Nephron progenitor cell (in vitro differentiated cells): ENCODE results near the gene MAP3K12.
"Not testable (repeated sequence)": the region's sequence is repeated elsewhere in the genome, so short reads cannot be mapped to it uniquely, and the experiment has no call there.

Experiments
- DNase-seq: peaks from one replicate; pipeline ENCODE4 v3.0.0; 2021
- H3K27ac Mint-ChIP-seq: 2 replicates; pipeline ENCODE4 v1.8.0; 2021; ENCODE audit warnings: mild to moderate bottlenecking, moderate library complexity, mixed read lengths
- H3K27me3 Mint-ChIP-seq: 2 replicates; pipeline ENCODE4 v1.8.0; 2021; ENCODE audit warnings: mild to moderate bottlenecking, low read depth, mixed read lengths; ENCODE audit not compliant: poor library complexity
- H3K36me3 Mint-ChIP-seq: 2 replicates; pipeline ENCODE4 v1.8.0; 2021; ENCODE audit warnings: low read depth, mixed read lengths
- H3K4me1 Mint-ChIP-seq: 2 replicates; pipeline ENCODE4 v1.8.0; 2021; ENCODE audit warnings: mixed read lengths
- H3K4me3 Mint-ChIP-seq: 2 replicates; pipeline ENCODE4 v1.8.0; 2021; ENCODE audit warnings: mild to moderate bottlenecking, moderate library complexity, mixed read lengths
- H3K9me3 Mint-ChIP-seq: 2 replicates; pipeline ENCODE4 v1.8.0; 2021; ENCODE audit warnings: mild to moderate bottlenecking, moderate library complexity, mixed read lengths
- TF ChIP-seq, protein P1 (sequence below): fragments of 200-600 bp; sonication (generic); IDR thresholded peaks from 2 replicates; pipeline ENCODE4 v1.5.0; 2021; ENCODE audit warnings: antibody characterized with exemption

The MAP3K12 gene

DNA sequence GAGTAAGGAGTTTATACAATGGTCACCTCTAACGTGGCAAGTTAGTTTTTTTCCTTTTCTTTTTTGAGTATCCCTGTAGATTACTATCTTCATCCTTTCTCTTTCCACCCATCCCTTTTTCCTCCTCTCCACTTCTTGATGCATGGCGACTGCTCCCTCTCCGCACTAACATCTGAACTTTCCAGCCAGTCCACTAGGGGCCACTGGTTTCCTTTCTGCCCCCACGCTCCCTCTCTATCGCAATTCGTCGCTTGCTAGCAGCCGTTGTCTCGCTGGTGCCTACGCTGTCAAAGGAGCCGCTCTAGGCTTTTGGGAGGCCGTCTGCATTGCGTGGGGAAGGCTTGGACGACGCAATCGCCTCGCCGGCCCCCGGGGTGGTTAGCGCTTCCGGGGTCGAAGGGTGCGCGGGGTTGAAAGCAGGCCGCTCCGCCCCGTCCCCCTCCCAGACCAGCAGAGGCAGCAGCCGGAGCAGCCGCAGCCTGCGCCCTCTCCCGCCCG lies 47.5 kb downstream of the MAP3K12 start, which contains the start of gene PCBP2:
TSS of gene PCBP2 (plus strand) at position 442 of the 498 bp plus-strand sequence. CDS start 2,699 bp downstream, outside the sequence.
- peak; percentile 95 for DNase-seq
- no peaks in the 10 kb centered on the region for H3K27me3 Mint-ChIP-seq
- no peaks in the 10 kb centered on the region for H3K9me3 Mint-ChIP-seq
- peak within 1 kb of the TSS; percentile 100 for H3K27ac Mint-ChIP-seq
- peaks cover 42% of the 10 kb centered on the region for H3K4me1 Mint-ChIP-seq
- peaks cover 52% of the 10 kb centered on the region for H3K36me3 Mint-ChIP-seq
- peak within 1 kb of the TSS; percentile 97 for H3K4me3 Mint-ChIP-seq
- TF ChIP-seq, protein P1, sequence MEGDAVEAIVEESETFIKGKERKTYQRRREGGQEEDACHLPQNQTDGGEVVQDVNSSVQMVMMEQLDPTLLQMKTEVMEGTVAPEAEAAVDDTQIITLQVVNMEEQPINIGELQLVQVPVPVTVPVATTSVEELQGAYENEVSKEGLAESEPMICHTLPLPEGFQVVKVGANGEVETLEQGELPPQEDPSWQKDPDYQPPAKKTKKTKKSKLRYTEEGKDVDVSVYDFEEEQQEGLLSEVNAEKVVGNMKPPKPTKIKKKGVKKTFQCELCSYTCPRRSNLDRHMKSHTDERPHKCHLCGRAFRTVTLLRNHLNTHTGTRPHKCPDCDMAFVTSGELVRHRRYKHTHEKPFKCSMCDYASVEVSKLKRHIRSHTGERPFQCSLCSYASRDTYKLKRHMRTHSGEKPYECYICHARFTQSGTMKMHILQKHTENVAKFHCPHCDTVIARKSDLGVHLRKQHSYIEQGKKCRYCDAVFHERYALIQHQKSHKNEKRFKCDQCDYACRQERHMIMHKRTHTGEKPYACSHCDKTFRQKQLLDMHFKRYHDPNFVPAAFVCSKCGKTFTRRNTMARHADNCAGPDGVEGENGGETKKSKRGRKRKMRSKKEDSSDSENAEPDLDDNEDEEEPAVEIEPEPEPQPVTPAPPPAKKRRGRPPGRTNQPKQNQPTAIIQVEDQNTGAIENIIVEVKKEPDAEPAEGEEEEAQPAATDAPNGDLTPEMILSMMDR: peak; percentile 76

DNA sequence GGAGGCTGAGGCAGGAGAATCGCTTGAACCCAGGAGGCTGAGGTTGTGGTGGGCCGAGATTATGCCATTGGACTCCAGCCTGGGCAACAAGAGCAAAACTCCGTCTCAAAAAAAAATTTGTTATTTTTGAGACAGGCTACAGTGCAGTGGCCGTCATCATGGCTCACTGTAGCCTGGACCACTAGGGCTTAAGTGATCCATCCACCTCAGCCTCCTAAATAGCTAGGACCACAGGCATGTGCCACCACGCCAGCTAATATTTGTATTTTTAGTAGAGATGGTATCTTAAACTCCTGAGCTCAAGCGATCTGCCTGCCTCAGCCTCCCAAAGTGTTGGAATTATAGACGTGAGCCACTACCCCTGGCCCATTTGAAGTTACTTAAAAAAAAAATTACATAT lies 48.3 kb downstream of the MAP3K12 start:
- Mint-ChIP-seq H3K27me3 (no peaks in the 10 kb centered on the region), H3K4me3 (no peak overlapping the region), H3K36me3 (peaks cover 54% of the 10 kb centered on the region), H3K4me1 (peaks cover 36% of the 10 kb centered on the region), H3K27ac (no peak overlapping the region), H3K9me3 (no peaks in the 10 kb centered on the region)
- DNase-seq: no peak
- TF ChIP-seq, protein P1: no peak

DNA sequence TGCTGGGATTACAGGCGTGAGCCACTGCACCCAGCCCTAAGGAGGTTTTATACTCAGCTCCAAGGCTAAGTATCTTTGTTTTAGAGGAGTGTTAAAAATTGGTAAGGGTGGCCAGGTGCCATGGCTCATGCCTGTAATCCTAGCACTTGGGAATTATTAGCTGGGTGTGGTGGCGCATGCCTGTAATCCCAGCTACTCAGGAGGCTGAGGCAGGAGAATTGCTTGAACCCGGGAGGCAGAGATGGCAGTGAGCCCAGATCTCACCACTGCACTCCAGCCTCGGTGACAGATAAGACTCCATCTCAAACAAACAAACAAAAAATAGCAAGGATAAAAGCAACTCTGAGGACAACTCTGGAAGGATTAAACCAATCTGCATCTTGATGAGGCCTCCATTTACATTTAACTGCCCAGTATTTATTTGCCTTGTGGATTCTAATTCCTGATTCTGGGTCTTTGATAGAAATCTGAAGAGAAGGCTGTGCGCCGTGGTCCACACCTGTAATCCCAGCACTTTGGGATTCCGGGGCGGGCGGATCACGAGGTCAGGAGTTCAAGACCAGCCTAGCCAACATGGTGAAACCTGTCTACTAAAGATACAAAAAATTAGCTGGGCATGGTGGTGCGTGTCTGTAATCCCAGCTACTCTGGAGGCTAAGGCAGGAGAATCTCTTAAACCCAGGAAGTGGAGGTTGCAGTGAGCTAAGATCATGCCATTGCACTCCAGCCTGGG lies 54.5 kb downstream of the MAP3K12 start:
- peaks cover 46% of the 10 kb centered on the region for H3K36me3 Mint-ChIP-seq

DNA sequence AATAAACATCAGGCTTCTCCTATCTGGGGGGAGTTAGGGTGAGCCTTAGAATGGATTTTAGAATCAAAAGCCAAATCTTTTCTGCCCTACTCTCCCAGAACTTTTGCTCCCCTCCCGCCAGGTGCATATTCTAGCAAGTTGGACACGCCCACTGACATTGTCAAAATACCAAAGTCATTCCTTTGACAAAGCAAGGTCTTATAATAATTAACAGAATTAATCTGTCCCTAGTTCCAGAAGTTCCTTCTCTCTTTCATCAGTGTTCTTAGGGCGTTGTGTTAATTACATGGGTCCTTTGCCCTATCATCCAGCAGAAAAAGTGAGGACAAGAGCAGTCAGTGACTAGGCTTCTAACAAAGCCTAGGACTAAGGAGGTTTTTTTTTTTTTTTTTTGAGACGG lies 55.3 kb downstream of the MAP3K12 start:
- DNase-seq: no peak
- Mint-ChIP-seq H3K27ac (no peak overlapping the region), H3K36me3 (peaks cover 46% of the 10 kb centered on the region), H3K4me1 (peaks cover 27% of the 10 kb centered on the region), H3K27me3 (no peaks in the 10 kb centered on the region), H3K9me3 (no peaks in the 10 kb centered on the region), H3K4me3 (peak overlapping the region; percentile 54)
- TF ChIP-seq, protein P1: no peak

More for the DNA sequence above, 54.5 kb downstream of the MAP3K12 start:
- not testable (repeated sequence) for DNase-seq, H3K9me3 Mint-ChIP-seq, H3K27me3 Mint-ChIP-seq, H3K4me3 Mint-ChIP-seq, H3K27ac Mint-ChIP-seq
- H3K4me1 Mint-ChIP-seq: peaks cover 27% of the 10 kb centered on the region

DNA sequence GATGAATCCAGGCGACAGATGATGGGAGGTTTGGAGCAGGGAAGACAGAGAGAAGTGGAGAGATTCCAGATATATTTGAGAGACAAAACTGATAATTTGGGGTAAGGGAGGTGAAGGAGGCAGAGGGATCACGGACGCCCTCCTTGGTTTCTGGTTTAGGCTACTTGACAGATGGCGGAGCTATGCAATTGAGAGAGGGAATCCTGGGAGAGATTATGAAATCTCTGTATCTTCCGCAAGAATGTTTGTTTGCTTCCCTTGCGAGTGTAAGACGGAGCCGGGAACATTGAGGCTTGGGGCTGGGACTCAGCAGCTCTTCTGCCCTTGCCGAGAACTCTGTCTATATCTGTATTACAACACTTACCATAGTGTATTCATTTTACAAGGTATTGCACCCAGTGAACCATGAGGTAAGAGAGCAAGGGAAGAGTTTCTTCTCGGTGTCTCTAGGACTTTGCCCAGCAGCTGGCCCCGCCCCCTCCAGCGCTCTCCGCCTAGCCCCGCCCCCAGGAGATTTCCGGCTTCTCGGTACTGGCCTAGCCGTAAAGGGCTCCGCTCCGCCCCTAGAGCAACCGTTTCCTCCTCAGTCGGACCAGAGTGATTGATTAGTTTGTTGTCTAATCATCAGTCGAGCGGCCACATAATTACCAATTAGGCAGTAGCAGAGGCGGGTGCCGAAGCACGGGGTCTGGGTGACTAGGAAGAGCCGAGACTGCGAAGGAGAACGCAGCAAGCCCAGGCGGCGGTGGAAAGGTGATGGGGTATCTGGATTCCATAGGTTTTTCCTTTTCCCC lies 58.0 kb downstream of the MAP3K12 start, which contains the start of gene PRR13:
TSS of gene PRR13 (plus strand) at position 695 of the 794 bp plus-strand sequence. CDS start 981 bp downstream, outside the sequence.
- Mint-ChIP-seq H3K36me3 (peaks cover 28% of the 10 kb centered on the region), H3K4me3 (peak within 1 kb of the TSS; percentile 92), H3K9me3 (no peaks in the 10 kb centered on the region), H3K27ac (peak within 1 kb of the TSS; percentile 93), H3K27me3 (no peaks in the 10 kb centered on the region), H3K4me1 (peaks cover 27% of the 10 kb centered on the region)
- TF ChIP-seq, protein P1: no peak
- peak; percentile 99 for DNase-seq

DNA sequence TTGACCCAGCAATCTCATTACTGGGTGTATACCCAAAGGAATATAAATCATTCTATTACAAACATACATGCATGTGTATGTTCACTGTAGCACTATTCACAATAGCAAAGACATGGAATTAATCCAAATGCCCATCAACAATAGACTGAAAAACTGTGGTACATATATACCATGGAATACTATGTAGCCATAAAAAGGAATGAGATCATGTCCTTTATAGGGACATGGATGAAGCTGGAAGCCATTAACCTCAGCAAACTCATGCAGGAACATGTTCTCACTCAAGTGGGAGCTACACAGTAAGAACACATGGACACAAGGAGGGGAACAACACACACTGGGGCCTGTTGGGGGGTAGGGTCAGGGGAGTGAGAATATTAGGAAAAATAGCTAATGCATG lies 59.7 kb downstream of the MAP3K12 start:
- H3K9me3 Mint-ChIP-seq, H3K27ac Mint-ChIP-seq, H3K27me3 Mint-ChIP-seq, DNase-seq: not testable (repeated sequence)
- Mint-ChIP-seq H3K4me1 (peaks cover 27% of the 10 kb centered on the region), H3K36me3 (peaks cover 15% of the 10 kb centered on the region), H3K4me3 (peak overlapping the region; percentile 44)

DNA sequence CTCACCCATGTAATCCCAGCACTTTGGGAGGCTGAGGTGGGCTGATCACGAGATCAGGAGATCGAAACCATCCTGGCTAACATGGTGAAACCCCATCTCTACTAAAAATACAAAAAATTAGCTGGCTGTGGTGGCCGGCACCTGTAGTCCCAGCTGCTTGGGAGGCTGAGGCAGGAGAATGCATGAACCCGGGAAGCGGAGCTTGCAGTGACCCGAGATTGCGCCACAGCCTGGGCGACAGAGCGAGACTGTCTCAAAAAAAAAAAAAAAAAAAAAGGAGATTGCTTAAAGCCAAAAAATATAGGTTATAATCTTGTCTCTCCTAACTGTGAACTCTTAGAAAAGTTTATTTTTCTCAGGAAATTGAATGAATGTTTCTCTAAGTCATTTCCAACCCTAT lies 63.9 kb downstream of the MAP3K12 start:
- not testable (repeated sequence) for H3K27me3 Mint-ChIP-seq, H3K4me1 Mint-ChIP-seq, H3K4me3 Mint-ChIP-seq, H3K27ac Mint-ChIP-seq, H3K36me3 Mint-ChIP-seq, DNase-seq, H3K9me3 Mint-ChIP-seq
